Stomach smooth muscle (tissue), 2 donors: ENCODE measurements around the gene GMEB2.

Experiments used
- H3K27ac ChIP-seq: one replicate; pipeline ENCODE4 v1.7.0; 2013; ENCODE audit warnings: mild to moderate bottlenecking, low read length, inconsistent platforms
- H3K27me3 ChIP-seq, 2 donors: one replicate each; pipeline ENCODE4 v1.7.0; 2013; ENCODE audit warnings: low read length in 2 of 2; ENCODE audit not compliant: insufficient read depth in 2 of 2, control insufficient read depth in 1 of 2
- H3K36me3 ChIP-seq, 2 donors: one replicate each; pipeline ENCODE4 v1.7.0; 2013; ENCODE audit warnings: low read length in 2 of 2; ENCODE audit not compliant: control insufficient read depth in 2 of 2, insufficient read depth in 2 of 2
- H3K4me1 ChIP-seq: one replicate; pipeline ENCODE4 v1.7.0; 2013; ENCODE audit warnings: low read length; ENCODE audit not compliant: control insufficient read depth, insufficient read depth
- H3K4me3 ChIP-seq, 2 donors: one replicate each; pipeline ENCODE4 v1.7.0; 2013; ENCODE audit warnings: low read length in 2 of 2
- H3K9ac ChIP-seq, 2 donors: one replicate each; pipeline ENCODE4 v1.7.0; 2013; ENCODE audit warnings: low read length in 2 of 2, mild to moderate bottlenecking in 1 of 2
- H3K9me3 ChIP-seq, 2 donors: one replicate each; pipeline ENCODE4 v1.7.0; 2013; ENCODE audit warnings: low read length in 2 of 2; ENCODE audit not compliant: control insufficient read depth in 2 of 2
- donor health status: healthy.
- donor health status: Pancreatic carcinoma.

The GMEB2 gene

DNA sequence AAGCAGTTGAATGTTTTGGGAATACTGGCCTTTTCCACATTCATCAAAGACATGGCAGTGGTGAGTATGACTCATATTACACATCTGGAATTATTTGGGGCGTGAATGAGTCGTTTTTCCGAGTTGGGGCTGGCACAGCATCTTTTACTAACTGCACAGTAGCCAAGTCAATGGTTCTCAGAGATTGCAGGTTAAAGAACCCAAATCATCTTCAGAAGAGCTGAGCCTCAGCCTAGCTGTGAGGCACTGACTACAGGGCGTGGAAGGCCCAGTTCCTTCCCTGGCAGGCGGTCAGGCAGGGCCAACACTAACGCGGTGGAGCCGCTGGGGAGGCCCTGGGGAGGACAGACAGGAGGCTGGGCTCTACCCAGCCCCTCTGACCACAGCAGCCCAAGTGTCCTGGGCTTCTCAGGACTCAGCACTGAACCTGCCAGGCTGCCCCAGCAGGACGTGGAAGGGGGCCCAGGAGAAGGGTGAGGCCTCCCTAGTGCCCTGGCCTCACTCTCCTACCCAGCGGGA lies 32.8 kb downstream of the GMEB2 start:
- Histone ChIP-seq H3K4me1 (peaks cover 7% of the 10 kb centered on the region), H3K36me3 (peaks cover 33 to 42% of the 10 kb centered on the region in 2 donors), H3K9ac (no peak overlapping the region), H3K27ac (no peak overlapping the region), H3K27me3 (no peaks in the 10 kb centered on the region), H3K9me3 (no peaks in the 10 kb centered on the region), H3K4me3 (no peak overlapping the region)

DNA sequence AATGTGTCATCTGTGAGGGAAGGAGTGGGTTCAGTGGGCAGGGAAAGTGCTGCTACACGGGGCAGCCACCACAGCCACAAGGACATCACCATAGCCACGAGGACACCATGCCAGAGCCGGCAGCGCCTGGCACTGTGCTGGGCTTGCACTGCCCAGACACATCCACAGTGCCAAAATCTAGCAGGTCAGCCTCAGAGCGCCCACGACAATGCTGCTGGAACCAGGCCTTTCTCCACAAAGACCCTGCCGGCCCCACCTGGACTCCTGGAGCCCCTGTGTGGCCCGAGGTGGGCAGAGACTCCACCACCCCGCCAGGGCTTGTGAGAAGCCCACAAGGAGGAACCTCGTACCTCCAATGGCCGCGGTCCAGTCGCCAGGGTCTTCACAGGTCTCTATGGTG lies 34.2 kb downstream of the GMEB2 start:
- H3K9me3 ChIP-seq = no peaks in the 10 kb centered on the region
- H3K4me1 ChIP-seq = peaks cover 7% of the 10 kb centered on the region
- no peak overlapping the region for H3K27ac ChIP-seq
- H3K4me3 ChIP-seq = no peak overlapping the region
- H3K27me3 ChIP-seq = no peaks in the 10 kb centered on the region
- H3K9ac ChIP-seq = no peak overlapping the region
- H3K36me3 ChIP-seq = peaks cover 24 to 37% of the 10 kb centered on the region in 2 donors

DNA sequence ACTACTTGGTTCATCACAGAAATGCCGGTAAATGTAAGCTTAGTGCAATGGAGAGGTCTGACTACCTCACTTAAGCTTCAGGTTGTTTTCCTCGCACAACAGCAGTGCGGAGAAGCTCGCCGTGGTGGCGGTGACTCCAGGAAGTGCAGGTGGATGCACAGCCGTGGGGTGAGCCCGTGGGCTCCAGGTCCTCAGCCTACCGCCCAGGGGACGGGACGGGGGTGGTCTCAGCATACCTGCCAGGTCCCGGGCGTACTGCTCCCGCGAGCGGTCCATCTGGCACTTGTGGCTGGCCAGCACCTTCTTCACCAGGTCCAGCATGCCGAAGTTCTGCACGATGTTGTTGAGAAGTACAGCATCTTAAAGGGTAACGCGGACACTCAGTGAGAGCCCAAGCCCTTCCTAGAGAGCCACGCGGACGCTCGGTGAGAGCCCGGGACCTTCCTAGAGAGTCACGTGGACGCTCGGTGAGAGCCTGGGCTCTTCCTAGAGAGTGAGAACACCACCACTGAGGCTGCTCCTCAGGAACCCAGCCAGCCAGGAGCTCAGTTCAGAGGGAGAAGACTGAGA lies 35.0 kb downstream of the GMEB2 start:
- no peak overlapping the region for H3K4me3 ChIP-seq
- peaks cover 22 to 36% of the 10 kb centered on the region in 2 donors for H3K36me3 ChIP-seq
- H3K9me3 ChIP-seq = no peaks in the 10 kb centered on the region
- no peak overlapping the region for H3K9ac ChIP-seq
- H3K27me3 ChIP-seq = no peaks in the 10 kb centered on the region
- H3K4me1 ChIP-seq = peaks cover 7% of the 10 kb centered on the region
- H3K27ac ChIP-seq = no peak overlapping the region

DNA sequence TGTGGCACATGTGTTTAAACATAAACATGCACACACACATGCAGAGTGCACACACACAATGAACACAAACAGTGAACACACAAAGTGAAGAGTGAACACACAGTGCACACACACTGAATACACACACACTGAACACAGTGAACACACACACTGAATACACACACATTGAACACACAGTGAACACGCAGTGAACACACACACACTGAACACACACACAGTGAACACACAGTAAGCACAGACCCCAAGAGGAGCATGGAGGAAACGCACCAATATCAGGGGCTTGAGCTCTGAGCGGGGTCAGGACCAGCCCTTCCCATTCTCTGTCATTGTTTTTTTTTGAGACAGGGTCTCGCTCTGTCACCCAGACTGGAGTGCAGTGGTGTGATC lies 35.8 kb downstream of the GMEB2 start:
- Histone ChIP-seq H3K4me3 (no peak overlapping the region), H3K36me3 (peaks cover 22 to 36% of the 10 kb centered on the region in 2 donors), H3K27me3 (no peaks in the 10 kb centered on the region), H3K27ac (no peak overlapping the region), H3K4me1 (peaks cover 7% of the 10 kb centered on the region), H3K9me3 (no peaks in the 10 kb centered on the region), H3K9ac (no peak overlapping the region)

DNA sequence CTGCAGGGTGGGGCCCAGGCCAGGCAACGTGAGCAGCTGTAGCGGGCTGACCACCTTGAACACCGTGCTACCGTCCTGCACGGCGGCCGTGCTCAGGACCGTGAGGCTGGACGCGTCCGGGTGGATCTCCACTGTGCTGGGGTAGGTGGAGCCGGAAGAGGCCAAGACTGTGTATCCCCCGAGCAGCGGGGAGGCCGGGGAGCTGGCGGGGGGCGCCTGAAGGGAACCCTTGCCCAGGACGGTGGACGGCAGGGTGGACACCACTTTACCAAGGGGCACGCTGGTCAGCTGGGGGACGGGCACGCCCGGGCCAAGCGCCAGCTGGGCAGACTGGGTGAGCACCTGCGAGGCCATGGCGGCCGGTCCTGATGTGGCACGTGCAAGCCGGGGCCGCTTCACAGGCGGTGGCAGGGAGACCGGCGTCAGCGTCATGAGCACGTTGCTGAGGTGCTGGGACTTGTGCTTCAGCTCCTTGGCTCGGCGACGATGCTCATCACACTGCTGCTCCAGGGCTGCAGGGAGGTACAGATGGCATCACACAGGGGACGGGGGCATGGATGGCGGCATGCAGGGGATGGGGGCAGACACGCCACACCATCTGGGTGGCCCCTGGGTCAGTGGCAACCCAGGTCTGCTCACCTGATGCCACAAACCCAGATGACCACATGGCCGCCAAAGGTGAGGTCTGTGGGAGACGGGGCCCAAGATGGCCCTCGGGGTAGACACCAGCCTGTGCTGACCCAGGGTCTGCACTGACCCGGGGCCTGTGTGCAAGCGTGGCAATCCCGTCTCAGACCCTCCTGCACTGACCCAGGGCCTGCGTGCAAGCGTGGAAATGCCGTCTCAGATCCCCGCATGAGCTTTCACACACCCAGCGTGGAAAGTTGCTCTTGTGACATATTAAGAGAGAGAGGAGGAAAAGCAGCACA lies 36.4 kb downstream of the GMEB2 start:
- Histone ChIP-seq H3K4me3 (no peak overlapping the region), H3K27ac (no peak overlapping the region), H3K36me3 (peaks cover 22 to 33% of the 10 kb centered on the region in 2 donors), H3K27me3 (no peaks in the 10 kb centered on the region), H3K9me3 (no peaks in the 10 kb centered on the region), H3K9ac (no peak overlapping the region), H3K4me1 (peaks cover 7% of the 10 kb centered on the region)

DNA sequence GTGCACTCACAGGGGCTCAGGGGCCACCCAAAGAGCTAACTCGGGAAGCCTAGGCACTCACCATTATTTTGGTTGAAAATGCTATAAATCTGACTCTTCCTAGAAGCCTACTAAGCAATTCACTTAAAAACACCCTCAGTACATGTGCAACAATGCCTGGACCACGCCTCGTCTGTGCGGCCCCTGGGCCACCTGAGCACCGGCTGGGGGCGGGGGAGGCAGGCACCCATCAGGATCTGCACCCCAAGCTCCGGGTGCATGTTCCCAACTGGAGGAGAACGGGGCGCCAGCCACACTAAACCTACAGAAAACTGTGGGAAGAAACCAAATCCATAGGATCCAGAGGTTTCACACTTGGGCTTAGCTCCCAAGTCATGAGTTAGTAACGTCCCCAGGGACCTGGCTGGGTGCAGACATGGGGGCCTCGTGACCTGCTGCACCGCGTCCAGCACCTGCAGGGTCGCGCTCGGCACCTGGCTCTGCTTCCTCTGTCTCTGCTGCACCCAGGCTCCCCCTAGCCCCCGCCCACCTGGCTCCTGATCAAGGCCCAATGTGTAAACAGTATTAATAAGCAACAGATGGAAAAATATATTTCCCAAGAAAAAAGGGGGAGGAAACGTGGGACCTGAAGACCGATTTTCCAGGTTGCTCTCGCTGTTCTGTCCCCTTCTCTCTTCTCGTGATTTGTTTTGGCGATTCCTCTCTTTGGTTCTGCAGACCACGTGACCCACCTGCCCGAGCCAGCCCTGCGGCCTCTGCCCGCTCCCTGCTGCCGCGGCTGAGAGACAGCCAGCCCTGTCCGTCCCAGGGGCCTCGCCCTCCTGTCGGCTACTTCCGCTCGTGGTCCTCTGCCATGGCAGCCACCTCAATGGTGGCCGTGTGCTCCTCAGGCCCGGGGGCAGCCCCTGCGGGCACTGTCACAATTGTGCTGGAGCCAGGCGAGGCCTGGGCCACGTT lies 37.4 kb downstream of the GMEB2 start:
- no peaks in the 10 kb centered on the region for H3K9me3 ChIP-seq
- no peak overlapping the region for H3K27ac ChIP-seq
- H3K9ac ChIP-seq = no peak overlapping the region
- peaks cover 22 to 31% of the 10 kb centered on the region in 2 donors for H3K36me3 ChIP-seq
- H3K4me3 ChIP-seq = no peak overlapping the region
- peaks cover 7% of the 10 kb centered on the region for H3K4me1 ChIP-seq
- no peaks in the 10 kb centered on the region for H3K27me3 ChIP-seq

DNA sequence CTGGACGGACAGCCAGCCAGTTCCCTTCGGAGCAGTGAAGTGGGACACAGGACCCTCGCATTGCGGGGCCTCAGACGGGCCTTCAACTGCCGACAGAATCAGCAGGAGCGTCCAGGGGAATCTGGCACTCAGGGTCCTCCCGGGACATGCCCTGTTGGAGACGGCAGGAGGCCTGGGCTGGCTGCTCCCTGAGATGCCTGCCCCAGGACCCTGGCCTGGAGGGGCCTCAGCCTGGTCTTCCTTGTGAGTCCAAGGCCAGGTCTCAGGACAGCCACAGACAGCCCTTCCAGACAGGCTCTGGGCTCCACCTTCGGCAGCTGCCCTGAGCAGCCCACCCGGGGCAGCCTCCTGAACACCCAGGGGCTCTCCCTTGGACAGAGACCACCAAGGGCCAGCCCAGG lies 38.3 kb downstream of the GMEB2 start:
- Histone ChIP-seq H3K9ac (no peak overlapping the region), H3K4me1 (no peaks in the 10 kb centered on the region), H3K36me3 (peaks cover 22 to 31% of the 10 kb centered on the region in 2 donors), H3K27ac (no peak overlapping the region), H3K4me3 (no peak overlapping the region), H3K9me3 (no peaks in the 10 kb centered on the region), H3K27me3 (no peaks in the 10 kb centered on the region)

DNA sequence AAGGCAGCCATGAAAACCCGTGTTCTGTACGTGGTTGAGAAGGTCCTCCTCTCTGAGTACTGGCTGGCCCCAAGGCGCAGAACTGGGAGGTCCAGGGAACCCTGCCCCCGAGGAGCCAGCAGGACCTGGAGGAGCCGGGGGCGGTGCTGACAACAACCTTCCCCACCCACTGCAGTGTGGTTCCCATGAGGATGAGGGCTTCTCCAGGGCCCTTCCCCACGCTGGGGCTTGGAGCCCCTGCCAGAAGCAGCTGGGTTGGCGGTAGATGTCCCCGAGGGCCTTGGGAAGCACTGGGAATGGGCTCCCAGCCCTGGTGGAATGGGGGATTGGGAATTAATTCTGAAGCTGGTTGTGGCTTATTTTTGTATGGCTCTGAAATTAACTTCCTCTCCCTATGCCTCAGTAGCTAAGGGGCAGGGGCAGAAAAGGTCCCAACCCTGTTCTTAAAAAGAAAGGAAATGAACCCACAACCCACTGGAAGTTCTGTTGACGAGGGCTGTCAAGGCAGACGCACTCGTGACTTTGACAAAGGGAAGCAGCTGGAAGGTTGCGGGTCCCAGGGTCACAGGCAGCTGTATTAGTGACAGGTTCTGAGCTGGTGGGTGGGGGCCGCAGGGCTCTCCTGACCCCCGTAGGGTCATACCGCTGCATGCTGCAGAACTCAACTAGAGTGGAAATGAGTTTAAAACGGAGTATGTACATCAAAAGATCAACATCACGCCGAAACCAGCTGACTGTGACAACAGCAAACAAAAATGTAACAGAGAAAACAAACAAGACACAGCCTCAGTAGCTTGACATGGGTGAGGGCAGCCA lies 38.9 kb downstream of the GMEB2 start:
- Histone ChIP-seq H3K27ac (no peak overlapping the region), H3K4me3 (no peak overlapping the region), H3K36me3 (peaks cover 18 to 28% of the 10 kb centered on the region in 2 donors), H3K9me3 (no peaks in the 10 kb centered on the region), H3K9ac (no peak overlapping the region), H3K27me3 (no peaks in the 10 kb centered on the region), H3K4me1 (peaks cover 3% of the 10 kb centered on the region)

DNA sequence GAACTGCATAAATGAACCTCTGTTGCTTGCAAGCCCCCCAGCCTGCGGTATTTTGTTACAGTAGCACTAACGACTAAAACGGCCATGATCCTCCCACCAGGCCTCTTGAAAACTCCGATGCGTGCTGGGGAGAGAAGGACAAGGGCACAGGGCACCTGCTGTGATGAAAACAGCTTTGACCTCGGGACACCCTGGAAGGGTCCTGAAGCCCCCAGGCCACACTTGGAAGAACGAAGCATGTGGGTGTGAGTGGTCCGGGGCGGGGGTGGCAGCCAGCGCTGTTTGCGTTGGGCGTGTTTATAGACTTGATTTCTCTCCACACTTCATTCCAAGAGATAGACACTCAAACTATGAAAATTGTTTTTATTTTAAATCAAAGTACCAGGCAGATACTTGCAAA lies 39.6 kb downstream of the GMEB2 start:
- H3K27ac ChIP-seq = no peak overlapping the region
- H3K27me3 ChIP-seq = no peaks in the 10 kb centered on the region
- no peak overlapping the region for H3K4me3 ChIP-seq
- H3K36me3 ChIP-seq = peaks cover 12 to 24% of the 10 kb centered on the region in 2 donors
- no peak overlapping the region for H3K9ac ChIP-seq
- H3K9me3 ChIP-seq = no peaks in the 10 kb centered on the region
- H3K4me1 ChIP-seq = peaks cover 7% of the 10 kb centered on the region

DNA sequence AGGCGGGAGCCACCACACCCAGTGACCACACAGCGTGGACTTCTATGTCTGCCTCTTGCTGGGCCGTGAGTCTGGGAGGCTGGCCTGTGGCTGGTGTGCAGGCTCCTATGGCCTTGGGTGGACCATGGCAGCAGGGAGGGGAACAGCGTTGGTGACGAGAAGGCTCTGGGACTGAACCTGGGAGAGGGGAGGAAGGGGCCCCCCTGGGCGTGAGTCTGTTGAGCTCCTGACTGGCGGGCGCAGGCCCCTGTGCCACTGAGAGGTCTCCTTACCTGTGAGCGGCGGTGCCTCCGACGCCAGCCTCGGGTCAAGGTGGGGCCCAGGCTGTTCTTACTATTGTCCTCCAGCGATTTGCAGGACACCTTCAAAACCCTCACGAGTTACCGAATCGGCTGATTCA lies 40.1 kb downstream of the GMEB2 start:
- peaks cover 7% of the 10 kb centered on the region for H3K4me1 ChIP-seq
- no peak overlapping the region for H3K9ac ChIP-seq
- peaks cover 9 to 20% of the 10 kb centered on the region in 2 donors for H3K36me3 ChIP-seq
- H3K9me3 ChIP-seq = no peaks in the 10 kb centered on the region
- H3K4me3 ChIP-seq = no peak overlapping the region
- no peaks in the 10 kb centered on the region for H3K27me3 ChIP-seq
- no peak overlapping the region for H3K27ac ChIP-seq
